ENCODE results near the gene ATP6V0E1. TPM values are rescaled to one million over a fixed set of nuclear protein-coding genes. Genes with fewer than 3 reads are reported as not detected.

Gene ATP6V0E1
- total RNA-seq, 1 experiment from 2014 or later, result 84.6 TPM

GRCh38 chr5:172950176-172950965, 33.2 kb upstream of the ATP6V0E1 start:
- ChIA-PET POLR2A (interaction anchor here (0.6 kb wide), 1 partner anchor 16 kb away, joined by 3 read pairs; no protein-coding TSS in a partner anchor), CTCF (interaction anchor here (0.6 kb wide), 1 partner anchor 239 kb away, joined by 3 read pairs; no protein-coding TSS in a partner anchor), RAD21 (ENCODE audit: low non-redundant PET in 1 of 2, low total read pairs in 2 of 2, uncharacterized antibody in 2 of 2, unreplicated experiment in 2 of 2) (no interaction called here)
- H3K27ac ChIP-seq (ENCODE audit: low read depth, low read length), result no peak overlapping the region
- H3K4me3 ChIP-seq (replicated peaks in 1 of 2; ENCODE audit: low read depth in 1 of 2, low read length in 2 of 2), result no peak overlapping the region
- no peaks in the 10 kb centered on the region for H3K27me3 ChIP-seq (ENCODE audit: insufficient read depth, low read length)
- no peaks in the 10 kb centered on the region for H3K79me2 ChIP-seq (ENCODE audit: insufficient read depth, low read length)
- no peaks in the 10 kb centered on the region for H4K20me1 ChIP-seq (ENCODE audit: insufficient read depth)
- no peak overlapping the region for H3K4me2 ChIP-seq (ENCODE audit: low read length)
- DNase-seq (ENCODE audit: low read depth, low spot score) (no peak), ATAC-seq (no peak)
- no peaks in the 10 kb centered on the region for H3K36me3 ChIP-seq (ENCODE audit: control insufficient read depth in 1 of 2, insufficient read depth in 2 of 2, low read length in 2 of 2)
- H2AFZ ChIP-seq (ENCODE audit: low read depth, low read length, poor library complexity, severe bottlenecking), result no peak overlapping the region
- TF ChIP-seq ZBTB33 (IDR thresholded peaks at IDR 0.05; ENCODE audit: extremely low read depth, insufficient replicate concordance, low read length) (no peak), REST (IDR thresholded peaks at IDR 0.05; ENCODE audit: low read depth) (no peak), EZH2phosphoT487 (IDR thresholded peaks at IDR 0.05; ENCODE audit: borderline replicate concordance) (no peak), RAD21 (IDR thresholded peaks at IDR 0.05; ENCODE audit: low read depth) (no peak), SP1 (IDR thresholded peaks at IDR 0.05; ENCODE audit: low read depth) (no peak), ZFX (IDR thresholded peaks at IDR 0.05) (no peak)
- no peak overlapping the region for H3K9ac ChIP-seq (ENCODE audit: low read length)
- no peaks in the 10 kb centered on the region for H3K9me3 ChIP-seq (ENCODE audit: control insufficient read depth in 1 of 2, insufficient read depth in 1 of 2, low read depth in 1 of 2, low read length in 2 of 2)
- no TSS peak for BruUV-seq (replicated peaks)
- H3K9me2 ChIP-seq (ENCODE audit: insufficient read depth), result no peaks in the 10 kb centered on the region
- intact Hi-C loops (cut with micrococcal nuclease), result no loop called here
- peaks cover 0 to 31% of the 10 kb centered on the region in 2 experiments; a peak in 3 of 4 replicates for H3K4me1 ChIP-seq (ENCODE audit: control insufficient read depth in 1 of 2, insufficient read depth in 2 of 2, low read length in 2 of 2)

Measured in HCT116 (cell line).